Activated naive CD4-positive, alpha-beta T cell treated with Interleukin-2 at 50 U/mL for 16 hours (primary cell): ENCODE results near the gene IGF2BP1.
"Not testable (repeated sequence)": the region's sequence is repeated elsewhere in the genome, so short reads cannot be mapped to it uniquely, and the experiment has no call there.

Experiments used
- DNase-seq: peaks from one replicate; pipeline ENCODE4 v3.0.0-alpha.2; 2020

The IGF2BP1 gene

GRCh38 chr17:49055181-49055927 lies 58.2 kb downstream of the IGF2BP1 start:
- DNase-seq = no peak

GRCh38 chr17:49061524-49061943 lies 64.3 kb downstream of the IGF2BP1 start:
- no peak for DNase-seq

- DNase-seq = no peak
Observed at GRCh38 chr17:49063652-49064051, 66.5 kb downstream of the IGF2BP1 start.

- no peak for DNase-seq
Observed at GRCh38 chr17:49067163-49067562, 70.0 kb downstream of the IGF2BP1 start.

- no peak for DNase-seq
Observed at GRCh38 chr17:49069585-49070273, 72.5 kb downstream of the IGF2BP1 start.

GRCh38 chr17:49071106-49071505 lies 73.9 kb downstream of the IGF2BP1 start:
- DNase-seq = no peak

GRCh38 chr17:49074851-49075540 lies 77.8 kb downstream of the IGF2BP1 start:
- no peak for DNase-seq

- DNase-seq = no peak
Observed at GRCh38 chr17:49076573-49077384, 79.6 kb downstream of the IGF2BP1 start.

- DNase-seq = no peak
Observed at GRCh38 chr17:49078248-49078647, 81.1 kb downstream of the IGF2BP1 start.

- DNase-seq = no peak
Observed at GRCh38 chr17:49079840-49080663, 82.9 kb downstream of the IGF2BP1 start.

- DNase-seq = no peak
Observed at GRCh38 chr17:49082231-49082630, 85.0 kb downstream of the IGF2BP1 start.

- not testable (repeated sequence) for DNase-seq
Observed at GRCh38 chr17:49085046-49085445, 87.9 kb downstream of the IGF2BP1 start.

GRCh38 chr17:49085565-49086315 lies 88.6 kb downstream of the IGF2BP1 start:
- DNase-seq = no peak

- DNase-seq = no peak
Observed at GRCh38 chr17:49086316-49086605, 89.1 kb downstream of the IGF2BP1 start.

GRCh38 chr17:49086649-49087048 lies 89.5 kb downstream of the IGF2BP1 start:
- DNase-seq = no peak

GRCh38 chr17:49089094-49089493 lies 91.9 kb downstream of the IGF2BP1 start:
- DNase-seq = no peak

- DNase-seq = no peak
Observed at GRCh38 chr17:49090878-49091594, 93.9 kb downstream of the IGF2BP1 start.

- DNase-seq = no peak
Observed at GRCh38 chr17:49093131-49093530, 95.9 kb downstream of the IGF2BP1 start.

- DNase-seq = no peak
Observed at GRCh38 chr17:49100601-49101000, 103.4 kb downstream of the IGF2BP1 start.

GRCh38 chr17:49101054-49101534 lies 103.9 kb downstream of the IGF2BP1 start:
- no peak for DNase-seq

GRCh38 chr17:49103360-49103759 lies 106.2 kb downstream of the IGF2BP1 start:
- not testable (repeated sequence) for DNase-seq
